ENCODE data around the gene TMEM250.
"Not testable (repeated sequence)": the region's sequence is repeated elsewhere in the genome, so short reads cannot be mapped to it uniquely, and the experiment has no call there.

The TMEM250 gene, protein sequence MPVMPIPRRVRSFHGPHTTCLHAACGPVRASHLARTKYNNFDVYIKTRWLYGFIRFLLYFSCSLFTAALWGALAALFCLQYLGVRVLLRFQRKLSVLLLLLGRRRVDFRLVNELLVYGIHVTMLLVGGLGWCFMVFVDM

DNA sequence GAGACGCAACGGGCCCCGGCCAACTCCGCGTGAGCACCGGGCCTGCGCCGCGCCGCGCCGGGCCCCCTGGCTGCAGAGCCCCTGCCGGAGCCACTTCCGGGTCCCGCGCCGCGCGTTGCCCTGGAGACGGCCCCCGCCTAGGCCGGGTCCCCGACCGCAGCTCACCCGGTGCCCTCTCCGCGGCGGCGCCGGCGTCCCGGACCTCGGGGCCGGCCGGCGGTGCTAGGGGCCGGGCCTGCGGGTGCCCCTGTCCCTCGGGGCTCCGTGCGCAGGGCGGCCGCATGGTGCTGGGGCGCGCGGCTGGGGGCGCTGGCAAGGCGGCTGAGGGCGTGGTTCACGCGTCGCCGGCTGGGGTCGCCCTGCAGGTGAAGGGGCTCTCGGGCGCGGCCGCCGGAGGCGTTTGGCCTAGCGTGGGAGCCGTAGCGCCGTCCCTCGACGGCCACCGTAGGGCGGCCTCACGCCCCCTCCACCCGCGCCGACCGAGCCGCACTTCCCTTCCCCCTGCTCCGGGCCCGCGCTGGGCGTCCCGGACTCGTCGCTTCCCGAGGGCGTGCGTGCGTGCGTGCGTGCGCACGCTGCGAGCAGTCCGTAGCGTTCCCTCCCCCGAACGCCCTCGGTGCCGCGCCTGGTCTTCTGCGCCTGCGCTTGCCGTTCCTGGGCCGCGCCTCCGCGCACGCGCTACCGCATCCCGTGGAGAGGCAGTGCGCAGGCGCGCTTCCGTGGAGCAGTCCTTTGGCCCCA lies at the start of gene TMEM250:
TMEM250 (minus strand) TSS at position 556 of the 741 bp plus-strand sequence. CDS start 1,975 bp downstream, outside the sequence.
- DNase-seq (ENCODE audit: low spot score) = peak; percentile 96

DNA sequence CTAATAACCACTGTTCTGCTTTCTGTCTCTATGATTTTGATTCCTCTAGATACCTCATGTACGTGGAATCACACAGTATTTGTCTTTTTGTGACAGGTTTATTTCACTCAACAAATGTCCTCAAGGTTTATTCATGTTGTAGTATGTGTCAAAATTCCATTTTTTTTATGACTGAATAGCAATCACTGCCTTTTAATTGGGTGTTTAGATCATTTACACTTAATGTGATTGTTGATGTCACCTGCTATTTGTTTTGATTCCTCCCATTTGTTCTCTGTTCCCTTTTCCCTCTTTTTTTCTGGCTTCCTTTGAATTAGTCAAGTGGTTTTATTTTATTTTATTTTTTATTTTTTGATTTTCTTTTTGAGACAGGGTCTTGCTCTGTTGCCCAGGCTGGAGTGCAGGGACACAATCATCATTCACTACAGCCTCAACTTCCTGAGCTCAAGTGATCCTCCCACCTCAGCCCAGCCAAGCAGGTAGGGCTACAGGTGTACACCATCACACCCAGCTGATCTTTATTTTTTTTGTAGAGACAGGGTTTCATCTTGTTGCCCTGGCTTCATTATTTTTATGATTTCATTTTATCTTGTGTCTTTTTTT lies 44.7 kb upstream of the TMEM250 start:
- no peak for DNase-seq (ENCODE audit: low spot score)

DNA sequence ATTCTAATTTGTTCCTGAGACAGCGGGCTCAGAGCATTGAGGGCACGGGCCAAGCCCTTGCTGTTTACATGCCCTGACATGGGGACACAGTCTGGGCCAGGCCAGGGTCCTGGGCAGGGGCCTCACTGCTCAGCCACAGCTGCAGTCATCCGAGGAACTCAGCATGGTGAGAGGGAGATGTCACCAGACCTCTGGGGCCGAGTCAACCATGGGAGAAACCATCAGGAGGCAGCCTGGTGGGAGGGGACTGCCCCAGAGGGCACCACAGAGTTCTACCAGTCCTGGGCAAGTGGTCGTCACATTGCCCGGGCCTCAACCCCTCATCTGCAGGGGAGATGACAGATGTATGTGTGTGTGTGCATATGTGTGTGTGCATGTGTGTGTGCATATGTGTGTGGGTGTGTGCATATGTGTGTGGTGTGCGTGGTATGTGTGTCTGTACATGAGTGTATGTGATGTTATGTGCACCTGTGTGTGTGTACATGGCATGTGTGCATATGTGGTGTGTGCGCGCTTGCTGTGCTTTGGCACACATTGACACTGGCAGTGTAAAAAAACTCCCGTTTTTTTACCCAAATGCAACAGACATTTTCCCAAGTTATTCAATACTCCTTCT lies 42.4 kb upstream of the TMEM250 start:
- DNase-seq (ENCODE audit: low spot score) = no peak

DNA sequence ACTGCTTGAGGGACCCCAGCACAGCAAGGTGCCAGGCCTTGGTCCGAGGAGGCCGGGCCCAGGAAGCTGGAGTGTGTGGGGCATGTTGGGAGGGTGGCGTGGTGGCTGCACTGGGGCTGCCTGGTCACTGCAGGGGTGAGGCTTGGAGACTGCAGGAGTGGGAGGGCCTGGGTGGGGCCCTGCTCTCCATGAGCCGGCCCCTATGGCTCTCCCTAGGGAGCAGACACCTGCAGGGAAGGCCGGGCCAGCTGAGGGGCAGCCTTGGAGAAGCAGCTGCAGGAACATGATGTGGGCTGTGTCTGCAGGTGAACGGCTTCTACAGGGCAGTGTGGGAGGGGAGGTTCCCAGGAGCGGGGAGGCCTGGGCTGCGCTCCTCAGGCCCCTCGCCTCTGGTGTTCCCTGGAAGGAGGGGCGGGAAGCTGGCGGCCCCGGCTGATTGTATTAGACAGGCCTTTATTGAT lies 41.7 kb upstream of the TMEM250 start:
- no peak for DNase-seq (ENCODE audit: low spot score)

- no peak for DNase-seq (ENCODE audit: low spot score)
These were observed 41.2 kb upstream of the TMEM250 start for GRCh38 chr9:136159851-136160250.

GRCh38 chr9:136157477-136158265 lies 39.0 kb upstream of the TMEM250 start:
- DNase-seq (ENCODE audit: low spot score) = no peak

- no peak for DNase-seq (ENCODE audit: low spot score)
These were observed 37.8 kb upstream of the TMEM250 start for GRCh38 chr9:136156209-136157120.

GRCh38 chr9:136155576-136155975 lies 36.9 kb upstream of the TMEM250 start:
- DNase-seq (ENCODE audit: low spot score) = no peak

- no peak for DNase-seq (ENCODE audit: low spot score)
These were observed 36.3 kb upstream of the TMEM250 start for GRCh38 chr9:136154943-136155342.

GRCh38 chr9:136153381-136154065 lies 34.8 kb upstream of the TMEM250 start:
- DNase-seq (ENCODE audit: low spot score) = no peak

- DNase-seq (ENCODE audit: low spot score) = no peak
These were observed 34.3 kb upstream of the TMEM250 start for GRCh38 chr9:136152931-136153330.

- no peak for DNase-seq (ENCODE audit: low spot score)
These were observed 33.8 kb upstream of the TMEM250 start for GRCh38 chr9:136152543-136152866.

DNA sequence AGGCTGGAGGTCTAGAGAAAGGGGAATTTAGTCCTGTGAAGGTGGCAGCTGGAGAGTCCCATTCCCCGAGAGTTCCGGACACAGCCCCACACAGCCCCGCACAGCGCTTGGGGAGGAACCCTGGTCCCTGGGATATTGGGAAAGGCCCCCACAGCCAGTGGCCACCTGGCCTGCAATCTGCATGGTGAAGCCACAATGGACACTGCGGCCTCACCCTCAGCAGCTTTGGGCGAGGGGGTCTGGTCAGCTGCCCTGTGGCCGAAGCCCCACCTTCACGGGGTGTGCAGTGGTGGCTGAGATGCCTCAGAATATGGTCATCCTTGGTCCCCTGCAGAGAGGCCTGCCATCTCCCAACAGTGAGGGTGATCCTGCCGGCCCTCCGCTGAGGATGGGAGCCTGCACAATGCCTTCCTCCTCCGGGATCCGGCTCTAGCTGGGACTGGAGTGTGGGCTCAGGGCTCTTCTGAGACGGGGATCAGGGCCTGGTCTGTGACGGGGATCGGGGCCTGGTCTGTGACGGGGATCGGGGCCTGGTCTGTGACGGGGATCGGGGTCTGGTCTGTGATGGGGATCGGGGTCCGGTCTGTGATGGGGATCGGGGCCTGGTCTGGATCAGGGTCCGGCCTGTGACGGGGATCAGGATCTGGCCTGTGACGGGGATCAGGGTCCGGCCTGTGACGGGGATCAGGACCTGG lies 33.3 kb upstream of the TMEM250 start:
- DNase-seq (ENCODE audit: low spot score) = no peak

DNA sequence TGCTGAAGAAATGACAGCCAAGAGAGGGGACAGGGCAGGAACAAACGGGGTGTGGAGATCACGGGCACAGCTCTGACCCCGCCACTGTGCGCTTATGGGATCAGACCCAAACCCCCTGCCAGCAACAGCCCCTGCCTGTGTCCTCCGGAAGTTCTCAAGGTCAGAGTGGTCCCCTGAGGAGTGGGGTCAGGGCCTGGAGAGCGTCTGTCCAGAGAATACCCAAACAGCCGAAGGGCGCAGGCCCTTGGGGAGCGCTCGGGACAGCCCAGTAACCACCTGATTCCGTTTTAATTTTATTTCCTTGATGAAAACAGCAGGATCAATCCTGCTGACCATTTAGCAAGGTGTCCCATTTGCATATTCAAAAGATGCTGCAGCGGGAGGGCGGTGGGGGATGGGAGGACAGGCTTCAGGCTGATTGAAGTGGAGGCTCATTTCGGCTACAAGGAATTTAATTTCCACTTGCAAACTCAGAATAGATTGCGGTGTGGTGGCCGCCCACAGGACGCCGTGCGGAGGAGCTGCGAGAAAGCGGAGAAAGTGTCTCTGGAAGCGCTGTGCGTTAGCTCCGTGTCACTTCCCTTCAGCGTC lies 32.6 kb upstream of the TMEM250 start:
- no peak for DNase-seq (ENCODE audit: low spot score)

GRCh38 chr9:136150664-136151213 lies 32.1 kb upstream of the TMEM250 start:
- not testable (repeated sequence) for DNase-seq (ENCODE audit: low spot score)

- no peak for DNase-seq (ENCODE audit: low spot score)
These were observed 31.2 kb upstream of the TMEM250 start for GRCh38 chr9:136149853-136150252.

GRCh38 chr9:136149337-136149736 lies 30.7 kb upstream of the TMEM250 start:
- DNase-seq (ENCODE audit: low spot score) = no peak

DNA sequence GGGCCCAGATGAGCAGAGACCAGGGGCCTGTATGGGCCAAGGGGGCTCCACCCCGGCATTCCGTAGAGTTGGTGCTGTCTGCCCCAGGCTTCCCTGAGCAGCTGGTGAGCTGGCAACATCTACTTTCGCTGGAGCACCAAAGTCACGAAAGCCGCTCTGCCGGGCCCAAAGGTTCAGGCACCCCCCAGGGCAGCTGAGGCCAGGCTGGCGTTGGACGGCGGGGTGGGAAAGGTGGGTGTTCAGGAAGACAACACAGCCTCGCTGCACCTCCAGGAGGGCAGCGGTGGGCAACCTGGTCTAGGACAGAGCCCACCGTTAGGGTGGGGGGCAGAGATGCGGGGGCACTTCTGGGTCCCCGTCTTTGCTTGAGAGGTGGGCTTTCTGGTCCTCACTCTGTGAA lies 30.1 kb upstream of the TMEM250 start:
- no peak for DNase-seq (ENCODE audit: low spot score)
